ENCODE measurements around the gene AATK. TPM values are rescaled to one million over a fixed set of nuclear protein-coding genes. Genes with fewer than 3 reads are reported as not detected.
A peak's percentile ranks its signal among the peaks of the same experiment; 100 is the strongest.

The AATK gene
- total and polyA plus RNA-seq, 4 donors = 2.9 to 15.1 (median 9.1) TPM

GRCh38 chr17:81125573-81126081 is 40.4 kb downstream of the AATK start:
- H3K27ac ChIP-seq (ENCODE audit: low read depth in 1 of 2, low read length in 2 of 2) = no peak overlapping the region
- intact Hi-C loops (cut with DNase I) = no loop called here
- no peaks in the 10 kb centered on the region for H3K4me1 ChIP-seq (ENCODE audit: control insufficient read depth in 1 of 2, insufficient read depth in 2 of 2, low read length in 2 of 2)
- no peaks in the 10 kb centered on the region for H3K9me3 ChIP-seq (ENCODE audit: control insufficient read depth, low read length)
- ATAC-seq (ENCODE audit: low FRiP score) (no peak), DNase-seq (no peak)
- no peak overlapping the region for H3K4me3 ChIP-seq (ENCODE audit: low read length in 2 of 2)
- no peaks in the 10 kb centered on the region for H3K36me3 ChIP-seq (ENCODE audit: control insufficient read depth in 1 of 2, insufficient read depth in 2 of 2, low read length in 1 of 2)
- H3K27me3 ChIP-seq (ENCODE audit: control insufficient read depth in 1 of 2, insufficient read depth in 2 of 2, low read length in 1 of 2) = no peaks in the 10 kb centered on the region
- WGBS, 2 donors = 49 to 73% methylated on average over 14 of the region's 14 CpGs

DNA sequence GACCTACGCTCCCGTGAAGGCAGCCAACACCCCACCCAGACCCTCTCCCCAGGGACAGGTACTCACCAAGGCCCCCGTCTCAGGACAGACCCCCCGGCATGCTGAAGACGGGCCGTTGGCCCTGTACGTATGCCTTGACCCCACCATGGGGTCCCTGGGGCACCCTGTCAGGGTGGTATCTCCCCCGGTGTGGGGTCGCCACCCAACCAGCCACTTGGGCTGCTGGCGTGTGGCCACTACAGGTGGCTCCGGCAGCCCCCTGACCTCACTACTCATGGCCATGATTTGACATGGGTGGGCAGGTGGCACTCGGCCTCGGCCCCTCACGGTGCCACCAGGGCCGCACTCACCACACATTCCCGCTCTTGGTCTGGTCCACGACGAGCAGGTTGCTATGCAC is 41.6 kb downstream of the AATK start:
- 95% methylated on average over 18 of the region's 18 CpGs for WGBS, 2 donors
- Histone ChIP-seq H3K27ac (ENCODE audit: low read depth in 1 of 2, low read length in 2 of 2) (no peak overlapping the region), H3K4me1 (ENCODE audit: control insufficient read depth in 1 of 2, insufficient read depth in 2 of 2, low read length in 2 of 2) (no peaks in the 10 kb centered on the region), H3K27me3 (ENCODE audit: control insufficient read depth in 1 of 2, insufficient read depth in 2 of 2, low read length in 1 of 2) (no peaks in the 10 kb centered on the region), H3K36me3 (ENCODE audit: control insufficient read depth in 1 of 2, insufficient read depth in 2 of 2, low read length in 1 of 2) (no peaks in the 10 kb centered on the region), H3K9me3 (ENCODE audit: control insufficient read depth, low read length) (no peaks in the 10 kb centered on the region), H3K4me3 (ENCODE audit: low read length in 2 of 2) (no peak overlapping the region)
- ATAC-seq (ENCODE audit: low FRiP score) (no peak), DNase-seq (no peak)
- intact Hi-C loops (cut with DNase I) = no loop called here

DNA sequence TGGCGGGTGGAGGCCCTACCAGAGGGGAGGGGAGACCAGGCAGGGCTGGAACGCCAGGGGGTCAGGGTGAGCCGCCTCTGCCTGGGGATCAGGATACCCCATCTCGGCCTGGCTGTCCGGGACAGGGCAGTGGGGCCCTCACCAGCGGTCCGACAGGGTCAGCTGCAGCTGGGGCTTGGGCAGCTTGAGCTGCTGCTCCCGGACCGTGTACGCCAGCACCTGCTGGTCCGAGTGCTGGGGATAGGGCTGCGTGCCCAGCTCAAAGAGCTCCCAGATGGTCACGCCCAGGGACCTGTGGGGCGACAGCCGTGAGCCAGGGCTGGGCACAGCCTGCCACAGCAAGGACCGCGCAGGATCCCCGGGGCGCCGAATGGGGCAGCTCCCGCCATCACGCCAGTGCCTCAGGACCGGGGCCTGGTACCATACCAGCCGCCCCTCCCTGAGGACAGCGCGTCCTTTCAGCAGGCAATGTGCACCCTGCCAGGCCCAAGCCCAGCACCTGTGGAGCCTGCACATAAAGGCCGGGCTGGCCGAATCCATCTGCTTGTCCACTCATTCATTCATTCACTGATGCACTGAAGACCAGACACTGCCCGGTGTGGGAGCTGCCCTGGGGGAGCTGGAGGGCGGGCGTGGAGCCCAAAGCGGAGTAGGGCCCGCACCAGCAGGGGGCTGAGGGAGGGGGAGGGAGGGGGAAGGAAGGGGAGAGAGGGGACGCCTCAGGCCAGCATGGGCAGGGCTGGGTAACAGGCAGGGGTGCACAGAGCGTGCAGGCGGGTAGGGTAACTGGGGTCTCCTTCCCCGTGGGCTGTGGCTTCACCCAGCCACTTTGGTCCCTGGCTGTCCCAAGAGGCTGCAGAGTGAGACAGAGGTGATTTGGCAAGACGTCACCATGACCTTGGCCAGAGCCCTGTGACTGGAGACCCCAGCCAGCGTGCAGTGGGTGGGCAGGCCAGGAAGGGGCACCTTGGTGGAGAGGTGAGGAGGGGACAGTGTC is 42.7 kb downstream of the AATK start:
- H3K27ac ChIP-seq (ENCODE audit: low read depth in 1 of 2, low read length in 2 of 2) = no peak overlapping the region
- ATAC-seq (ENCODE audit: low FRiP score) = no peak
- no peak overlapping the region for H3K4me3 ChIP-seq (ENCODE audit: low read length in 2 of 2)

GRCh38 chr17:81121841-81122733 is 43.9 kb downstream of the AATK start:
- H3K4me3 ChIP-seq (ENCODE audit: low read length in 2 of 2) = no peak overlapping the region
- ATAC-seq (ENCODE audit: low FRiP score) (no peak), DNase-seq (no peak)
- 73 to 83% methylated on average over 88 to 109 of the region's 109 CpGs for WGBS, 2 donors
- H3K27me3 ChIP-seq (ENCODE audit: control insufficient read depth in 1 of 2, insufficient read depth in 2 of 2, low read length in 1 of 2) = no peaks in the 10 kb centered on the region
- intact Hi-C loops (cut with DNase I) = no loop called here
- no peaks in the 10 kb centered on the region for H3K4me1 ChIP-seq (ENCODE audit: control insufficient read depth in 1 of 2, insufficient read depth in 2 of 2, low read length in 2 of 2)
- no peaks in the 10 kb centered on the region for H3K9me3 ChIP-seq (ENCODE audit: control insufficient read depth, low read length)
- H3K27ac ChIP-seq (ENCODE audit: low read depth in 1 of 2, low read length in 2 of 2) = no peak overlapping the region
- H3K36me3 ChIP-seq (ENCODE audit: control insufficient read depth in 1 of 2, insufficient read depth in 2 of 2, low read length in 1 of 2) = no peaks in the 10 kb centered on the region

More for the DNA sequence above, 42.7 kb downstream of the AATK start:
- Histone ChIP-seq H3K27me3 (ENCODE audit: control insufficient read depth in 1 of 2, insufficient read depth in 2 of 2, low read length in 1 of 2) (no peaks in the 10 kb centered on the region), H3K36me3 (ENCODE audit: control insufficient read depth in 1 of 2, insufficient read depth in 2 of 2, low read length in 1 of 2) (no peaks in the 10 kb centered on the region), H3K9me3 (ENCODE audit: control insufficient read depth, low read length) (no peaks in the 10 kb centered on the region), H3K4me1 (ENCODE audit: control insufficient read depth in 1 of 2, insufficient read depth in 2 of 2, low read length in 2 of 2) (no peaks in the 10 kb centered on the region)
- intact Hi-C loops (cut with DNase I) = no loop called here
- DNase-seq = no peak
- WGBS, 2 donors = 92 to 95% methylated on average over 39 of the region's 39 CpGs

DNA sequence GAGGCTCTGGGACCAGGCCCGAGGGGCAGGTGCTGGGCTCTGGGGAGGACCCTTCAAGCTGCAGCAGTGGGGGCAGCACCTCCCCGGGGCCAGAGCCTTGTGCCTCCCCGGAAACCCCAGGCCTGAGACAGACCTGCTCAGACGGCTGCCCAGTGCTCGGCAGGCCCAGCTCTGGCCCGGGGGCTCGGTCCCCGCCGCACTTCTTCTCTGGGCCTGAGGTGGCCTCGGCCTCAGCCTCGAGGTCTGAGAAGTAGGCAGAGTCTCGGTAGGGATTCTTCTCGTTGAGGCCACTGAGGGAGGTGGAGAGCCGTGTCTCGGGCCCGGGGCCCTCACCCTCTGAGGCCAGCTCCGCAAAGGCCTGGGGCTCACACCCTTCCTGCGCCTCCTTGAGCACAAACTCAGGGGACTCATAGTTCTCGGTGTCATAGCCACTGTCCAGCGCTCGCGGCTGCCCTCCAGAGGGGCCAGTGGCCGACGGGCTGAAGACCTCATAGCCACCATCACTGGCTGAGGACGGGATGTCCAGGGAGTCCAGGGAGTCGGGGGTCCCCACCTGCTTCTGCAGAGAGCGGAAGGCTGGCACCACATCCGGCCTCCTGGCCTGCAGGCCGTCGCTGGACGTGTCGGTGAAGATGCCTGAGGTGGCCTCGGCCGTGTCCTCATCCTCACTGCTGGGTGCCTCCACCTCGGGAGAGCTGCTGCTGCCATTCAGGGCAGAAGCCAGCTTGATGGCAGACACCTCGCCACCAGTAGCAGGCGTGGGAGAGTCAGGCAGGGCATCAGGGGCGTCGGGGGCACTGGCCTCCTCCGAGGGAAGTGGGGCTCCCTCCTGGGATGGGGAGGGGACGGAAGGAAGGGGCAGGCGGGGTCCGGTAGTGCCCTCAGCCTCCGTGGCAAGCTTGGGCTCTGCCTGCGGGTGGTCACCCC is 45.1 kb downstream of the AATK start:
- Histone ChIP-seq H3K36me3 (ENCODE audit: control insufficient read depth in 1 of 2, insufficient read depth in 2 of 2, low read length in 1 of 2) (no peaks in the 10 kb centered on the region), H3K9me3 (ENCODE audit: control insufficient read depth, low read length) (no peaks in the 10 kb centered on the region), H3K27ac (ENCODE audit: low read depth in 1 of 2, low read length in 2 of 2) (no peak overlapping the region), H3K4me1 (ENCODE audit: control insufficient read depth in 1 of 2, insufficient read depth in 2 of 2, low read length in 2 of 2) (no peaks in the 10 kb centered on the region), H3K27me3 (ENCODE audit: control insufficient read depth in 1 of 2, insufficient read depth in 2 of 2, low read length in 1 of 2) (no peaks in the 10 kb centered on the region), H3K4me3 (ENCODE audit: low read length in 2 of 2) (no peak overlapping the region)
- WGBS, 2 donors = 88 to 89% methylated on average over 45 of the region's 45 CpGs
- ATAC-seq (ENCODE audit: low FRiP score) (no peak), DNase-seq (no peak)
- intact Hi-C loops (cut with DNase I) = no loop called here

GRCh38 chr17:81120149-81120484 is 45.9 kb downstream of the AATK start:
- Histone ChIP-seq H3K27ac (ENCODE audit: low read depth in 1 of 2, low read length in 2 of 2) (no peak overlapping the region), H3K4me3 (ENCODE audit: low read length in 2 of 2) (no peak overlapping the region)
- ATAC-seq (ENCODE audit: low FRiP score) = no peak

DNA sequence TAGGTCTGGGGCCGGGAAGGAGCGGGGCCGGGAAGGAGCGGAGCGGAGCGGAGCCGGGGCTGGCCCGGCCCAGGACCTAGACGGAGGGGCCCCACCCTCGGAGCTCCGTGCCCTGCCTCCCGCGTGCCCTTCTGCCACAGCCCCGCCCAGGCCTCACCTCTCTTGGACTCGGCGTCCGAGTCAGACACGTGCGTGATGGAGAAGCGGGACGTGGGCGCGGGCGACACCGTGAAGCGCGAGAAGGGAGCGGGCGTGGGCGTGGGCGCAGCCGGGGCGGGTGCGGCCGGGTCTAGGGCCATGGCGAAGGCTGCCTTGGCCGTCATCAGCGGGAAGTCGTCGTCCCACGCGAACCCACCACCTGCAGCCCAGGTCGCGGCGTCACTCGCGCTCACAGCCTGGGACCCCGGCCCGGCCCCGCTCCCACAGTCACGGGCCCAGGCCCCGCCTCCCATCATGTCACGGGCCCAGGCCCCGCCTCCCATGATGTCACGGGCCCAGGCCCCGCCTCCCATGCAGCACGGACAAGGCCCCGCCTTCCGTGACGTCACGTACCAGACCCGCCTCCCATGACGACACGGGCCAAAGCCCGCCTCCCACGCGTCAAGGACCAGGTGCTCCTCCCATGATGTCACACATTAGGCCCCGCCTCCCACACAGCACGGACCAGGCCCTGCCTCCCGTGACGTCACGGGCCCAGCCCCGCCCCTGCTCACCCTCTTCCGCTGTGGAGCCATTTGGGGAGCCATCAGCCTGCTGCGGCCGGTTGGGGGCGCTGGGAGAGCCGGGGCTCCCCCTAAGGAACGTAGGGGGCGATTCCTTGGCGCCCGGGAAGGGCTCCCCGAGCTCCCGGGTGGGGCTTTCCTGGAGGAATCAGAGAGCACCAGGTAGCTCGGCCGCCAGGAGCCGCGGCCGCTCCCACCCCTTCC is 46.5 kb downstream of the AATK start:
- H3K27ac ChIP-seq (ENCODE audit: low read depth in 1 of 2, low read length in 2 of 2) = no peak overlapping the region
- H3K9me3 ChIP-seq (ENCODE audit: control insufficient read depth, low read length) = no peaks in the 10 kb centered on the region
- no peak overlapping the region for H3K4me3 ChIP-seq (ENCODE audit: low read length in 2 of 2)
- no peaks in the 10 kb centered on the region for H3K27me3 ChIP-seq (ENCODE audit: control insufficient read depth in 1 of 2, insufficient read depth in 2 of 2, low read length in 1 of 2)
- H3K4me1 ChIP-seq (ENCODE audit: control insufficient read depth in 1 of 2, insufficient read depth in 2 of 2, low read length in 2 of 2) = no peaks in the 10 kb centered on the region
- 30 to 34% methylated on average over 49 to 89 of the region's 89 CpGs for WGBS, 2 donors
- ATAC-seq (ENCODE audit: low FRiP score) (peak; percentile 33), DNase-seq (peak; percentile 79 to 93)
- intact Hi-C loops (cut with DNase I) = no loop called here
- H3K36me3 ChIP-seq (ENCODE audit: control insufficient read depth in 1 of 2, insufficient read depth in 2 of 2, low read length in 1 of 2) = no peaks in the 10 kb centered on the region

More at GRCh38 chr17:81120149-81120484, 45.9 kb downstream of the AATK start:
- WGBS, 2 donors = 84 to 88% methylated on average over 30 to 33 of the region's 33 CpGs
- no peaks in the 10 kb centered on the region for H3K36me3 ChIP-seq (ENCODE audit: control insufficient read depth in 1 of 2, insufficient read depth in 2 of 2, low read length in 1 of 2)
- no peaks in the 10 kb centered on the region for H3K9me3 ChIP-seq (ENCODE audit: control insufficient read depth, low read length)
- intact Hi-C loops (cut with DNase I) = no loop called here
- H3K27me3 ChIP-seq (ENCODE audit: control insufficient read depth in 1 of 2, insufficient read depth in 2 of 2, low read length in 1 of 2) = no peaks in the 10 kb centered on the region
- DNase-seq = no peak
- H3K4me1 ChIP-seq (ENCODE audit: control insufficient read depth in 1 of 2, insufficient read depth in 2 of 2, low read length in 2 of 2) = no peaks in the 10 kb centered on the region

Data from aorta (tissue), 5 donors.